GM12892 (cell line): ENCODE measurements around the gene REXO4.

Experiments used
- DNase-seq: peaks from one replicate; pipeline ENCODE4 v3.0.0; 2011; ENCODE audit not compliant: insufficient read length
- FAIRE-seq: peaks from 2 replicates; lab custom pipeline; 2011; peaks lifted over from hg19 to GRCh38; lab: Jason Lieb, UNC
- POLR2A ChIP-seq: IDR thresholded peaks from 2 replicates; pipeline ENCODE4 v1.6.1; 2011; ENCODE audit warnings: low read depth, low read length, control low read depth
- POLR2AphosphoS5 ChIP-seq: IDR thresholded peaks from 2 replicates; pipeline ENCODE4 v1.6.1; 2011; ENCODE audit warnings: low read depth, low read length, control low read depth
- TAF1 ChIP-seq: IDR thresholded peaks from 2 replicates; pipeline ENCODE4 v1.6.1; 2011; ENCODE audit warnings: low read depth, mild to moderate bottlenecking, control low read depth, low read length, borderline replicate concordance

The REXO4 gene

DNA sequence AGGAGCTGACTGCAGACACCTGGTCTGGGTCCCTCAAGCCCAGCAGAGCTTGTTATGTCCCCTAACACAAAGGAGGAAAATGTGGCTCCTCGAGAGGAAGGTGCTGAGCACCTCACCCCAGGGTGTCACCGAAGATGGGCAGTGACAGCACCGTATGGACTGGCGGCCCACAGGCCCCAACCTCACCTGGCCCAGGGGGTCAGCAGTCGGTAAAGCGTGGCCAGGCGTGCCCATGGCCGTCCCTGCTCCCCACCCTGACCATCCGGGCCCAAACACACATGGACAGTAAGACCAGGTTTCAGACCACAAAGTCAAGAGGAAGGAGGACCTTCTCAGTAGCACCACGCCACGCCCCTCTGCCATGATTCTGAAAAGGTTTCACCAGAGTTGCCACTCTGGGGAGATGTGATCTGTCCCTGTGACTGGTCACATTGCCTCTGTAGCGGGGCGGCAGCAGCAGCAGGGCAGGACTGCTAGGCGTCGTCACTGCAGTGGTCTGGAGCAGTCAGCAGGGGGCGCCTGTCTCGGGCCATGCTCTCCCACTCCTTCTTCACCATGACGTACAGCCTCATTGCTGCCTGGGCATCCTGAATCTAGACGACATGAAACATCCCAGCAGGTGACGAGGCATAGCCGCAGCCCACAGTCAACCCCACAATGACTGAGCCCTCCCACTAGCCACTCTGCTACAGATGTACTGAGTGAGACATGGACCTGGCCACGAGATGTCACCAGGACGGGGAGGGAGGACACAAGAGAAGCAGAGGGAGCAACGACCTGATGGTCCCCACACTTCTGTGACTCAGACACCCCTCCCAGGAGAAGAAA, 11.1 kb downstream of the REXO4 start:
- FAIRE-seq = peak; percentile 98

GRCh38 chr9:133405508-133406438, 12.0 kb downstream of the REXO4 start:
- FAIRE-seq = peak; percentile 36
- no peak for TF ChIP-seq POLR2AphosphoS5
- TF ChIP-seq TAF1 = no peak
- no peak for TF ChIP-seq POLR2A

More for the DNA sequence above, 11.1 kb downstream of the REXO4 start:
- no peak for TF ChIP-seq POLR2AphosphoS5
- no peak for TF ChIP-seq TAF1
- no peak for TF ChIP-seq POLR2A
- DNase-seq = peak; percentile 80

GRCh38 chr9:133404454-133405002, 13.3 kb downstream of the REXO4 start:
- TF ChIP-seq TAF1 = no peak
- no peak for TF ChIP-seq POLR2AphosphoS5
- TF ChIP-seq POLR2A = no peak
- DNase-seq = no peak
- FAIRE-seq = no peak

More at GRCh38 chr9:133405508-133406438, 12.0 kb downstream of the REXO4 start:
- DNase-seq = no peak

GRCh38 chr9:133403766-133404453, 13.9 kb downstream of the REXO4 start:
- no peak for FAIRE-seq
- TF ChIP-seq TAF1 = no peak
- TF ChIP-seq POLR2AphosphoS5 = peak; percentile 9; the same call in 1 of the 2 replicates
- no peak for TF ChIP-seq POLR2A
- no peak for DNase-seq

GRCh38 chr9:133402689-133403088, 15.1 kb downstream of the REXO4 start:
- no peak for TF ChIP-seq POLR2A
- no peak for TF ChIP-seq TAF1
- TF ChIP-seq POLR2AphosphoS5 = no peak
- DNase-seq (no peak), FAIRE-seq (no peak)

GRCh38 chr9:133401588-133401987, 16.2 kb downstream of the REXO4 start:
- DNase-seq (no peak), FAIRE-seq (no peak)
- TF ChIP-seq POLR2A (no peak), POLR2AphosphoS5 (peak; percentile 67), TAF1 (no peak)

DNA sequence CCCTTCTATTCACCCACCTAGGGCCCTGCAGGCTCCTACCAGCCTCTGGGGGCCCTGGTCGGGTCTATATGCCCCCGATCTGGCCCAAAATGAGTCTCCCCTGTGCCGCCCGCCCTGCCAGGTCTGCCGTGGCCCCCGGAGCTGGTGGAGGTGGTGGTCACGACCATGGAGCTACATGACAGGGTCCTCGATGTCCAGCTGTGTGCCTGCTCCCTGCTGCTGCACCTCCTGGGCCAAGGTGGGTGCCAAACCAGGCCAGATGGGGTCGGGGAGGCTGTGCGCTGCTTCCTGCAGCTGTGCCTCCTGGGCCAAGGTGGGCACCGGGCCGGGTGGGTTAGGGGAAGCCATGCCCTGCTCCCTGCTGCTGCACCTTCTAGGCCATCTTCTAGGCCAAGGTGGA, 17.5 kb downstream of the REXO4 start:
- FAIRE-seq = no peak
- DNase-seq = no peak
- no peak for TF ChIP-seq POLR2AphosphoS5
- no peak; the same call in 1 of the 2 replicates for TF ChIP-seq POLR2A

DNA sequence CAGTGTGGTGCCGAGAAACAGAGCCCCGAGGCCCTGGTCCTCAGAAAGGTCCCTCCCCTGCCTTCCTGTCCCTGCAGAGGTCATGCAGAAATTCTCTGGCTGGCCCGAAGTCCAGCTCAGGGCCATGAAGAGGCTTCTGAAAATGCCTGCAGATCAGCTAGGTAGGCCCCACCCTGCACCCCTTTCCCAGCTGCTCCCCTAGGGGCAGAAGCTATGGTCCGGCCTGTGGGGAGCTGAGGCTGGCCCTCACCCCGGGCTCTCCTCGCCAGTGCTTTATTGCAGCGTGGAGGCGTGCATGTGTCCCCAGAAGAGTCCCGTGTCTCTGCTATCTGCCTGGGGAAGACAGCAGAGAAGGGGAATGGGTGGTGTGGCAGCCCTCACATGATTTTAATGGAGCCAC, 19.9 kb downstream of the REXO4 start:
- DNase-seq = no peak
- FAIRE-seq = no peak
- no peak for TF ChIP-seq POLR2A
- no peak for TF ChIP-seq TAF1
- no peak for TF ChIP-seq POLR2AphosphoS5

DNA sequence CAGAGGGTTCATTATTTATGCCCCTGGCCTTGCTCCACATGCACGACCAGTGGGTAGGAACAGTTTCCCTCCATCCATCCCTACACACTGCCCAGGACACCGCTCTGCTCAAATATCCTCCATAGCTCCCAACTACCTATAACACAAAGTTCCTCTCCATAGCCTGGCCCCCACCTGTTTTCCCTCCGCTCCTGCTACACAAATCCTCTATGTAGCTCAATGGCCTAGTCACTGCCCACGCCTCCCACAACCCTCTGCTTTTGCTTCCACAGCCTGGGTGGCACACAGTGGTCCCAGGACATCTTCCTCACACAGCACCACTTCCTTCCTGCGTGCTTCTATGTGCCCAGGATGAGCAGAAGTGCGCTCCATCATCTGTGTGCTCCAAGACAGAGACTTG, 20.4 kb downstream of the REXO4 start:
- no peak for TF ChIP-seq TAF1
- no peak for TF ChIP-seq POLR2A
- no peak for TF ChIP-seq POLR2AphosphoS5
- FAIRE-seq (no peak), DNase-seq (no peak)

GRCh38 chr9:133396952-133397351, 20.9 kb downstream of the REXO4 start:
- TF ChIP-seq TAF1 (no peak), POLR2AphosphoS5 (no peak), POLR2A (no peak)
- no peak for FAIRE-seq
- DNase-seq = no peak
